HEK293 (cell line): ENCODE results near the gene TOM1L2.

Experiments used
- CTCF ChIA-PET: fragments of 350-600 bp; formaldehyde crosslinking; extraction: SDS; loops from one replicate; lab custom pipeline; 2021; ENCODE audit warnings: antibody characterized with exemption; lab: Yijun Ruan, JAX
- POLR2A ChIA-PET: fragments of 300-600 bp; formaldehyde crosslinking; extraction: SDS; loops from one replicate; lab custom pipeline; 2020; ENCODE audit warnings: antibody characterized with exemption, inconsistent platforms; lab: Yijun Ruan, JAX
- H3K27ac ChIP-seq: fragments of 200-500 bp; sonication (Bioruptor generic); 2 replicates; pipeline ENCODE4 v1.5.1; 2014; ENCODE audit warnings: low read depth, low read length, control low read depth, inconsistent platforms; ENCODE audit errors: extremely low read depth
- H3K36me3 ChIP-seq, 2 experiments: fragments of 200-500 bp in 1 of 2; sonication (Bioruptor generic) in 1 of 2; 1 replicate in 1 of 2; 2 replicates in 1 of 2; pipeline ENCODE4 v1.5.1; 2014 to 2017; ENCODE audit warnings: inconsistent platforms in 2 of 2, low read length in 2 of 2; ENCODE audit not compliant: control insufficient read depth in 2 of 2, insufficient read depth in 1 of 2
- H3K4me1 ChIP-seq: fragments of 200-500 bp; sonication (Bioruptor generic); 2 replicates; pipeline ENCODE4 v1.5.1; 2014; ENCODE audit warnings: mild to moderate bottlenecking, low read length, inconsistent platforms; ENCODE audit not compliant: control insufficient read depth, insufficient read depth
- H3K4me3 ChIP-seq: 2 replicates; pipeline ENCODE4 v1.5.1; 2011; ENCODE audit warnings: low read depth, mild to moderate bottlenecking, control low read depth, low read length, moderate library complexity
- H3K9me3 ChIP-seq: fragments of 200-500 bp; sonication (Bioruptor generic); 2 replicates; pipeline ENCODE4 v1.5.1; 2014; ENCODE audit warnings: low read depth, low read length, inconsistent platforms; ENCODE audit not compliant: control insufficient read depth, insufficient read depth
- GLIS1 ChIP-seq: fragments of 450-650 bp; formaldehyde crosslinking; IDR thresholded peaks from 2 replicates; pipeline ENCODE4 v1.5.1; 2016; ENCODE audit warnings: missing biosample characterization, missing genetic modification characterization
- OVOL3 ChIP-seq: fragments of 450-650 bp; formaldehyde crosslinking; IDR thresholded peaks from 2 replicates; pipeline ENCODE4 v1.5.1; 2016; ENCODE audit warnings: missing biosample characterization, missing genetic modification characterization
- SCRT1 ChIP-seq: fragments of 450-650 bp; formaldehyde crosslinking; IDR thresholded peaks from 2 replicates; pipeline ENCODE4 v1.5.1; 2016; ENCODE audit warnings: missing biosample characterization, missing genetic modification characterization, borderline replicate concordance
- TSHZ1 ChIP-seq: fragments of 450-650 bp; formaldehyde crosslinking; IDR thresholded peaks from 2 replicates; pipeline ENCODE4 v1.5.1; 2016; ENCODE audit warnings: missing biosample characterization, missing genetic modification characterization, borderline replicate concordance
- ZFP3 ChIP-seq: fragments of 450-650 bp; formaldehyde crosslinking; IDR thresholded peaks from 2 replicates; pipeline ENCODE4 v1.5.1; 2016; ENCODE audit warnings: low read depth, missing biosample characterization, missing genetic modification characterization
- ZNF114 ChIP-seq: fragments of 450-650 bp; formaldehyde crosslinking; IDR thresholded peaks from 2 replicates; pipeline ENCODE4 v1.5.0; 2017; ENCODE audit warnings: missing biosample characterization, missing genetic modification characterization
- ZNF140 ChIP-seq: fragments of 450-650 bp; formaldehyde crosslinking; IDR thresholded peaks from 2 replicates; pipeline ENCODE4 v1.5.1; 2016; ENCODE audit warnings: missing biosample characterization, missing genetic modification characterization
- ZNF292 ChIP-seq: fragments of 450-650 bp; formaldehyde crosslinking; IDR thresholded peaks from 2 replicates; pipeline ENCODE4 v1.5.1; 2016; ENCODE audit warnings: low read depth, missing biosample characterization, missing genetic modification characterization, borderline replicate concordance
- ZNF391 ChIP-seq: fragments of 450-650 bp; formaldehyde crosslinking; IDR thresholded peaks from 2 replicates; pipeline ENCODE4 v1.5.1; 2016; ENCODE audit warnings: low read depth, missing biosample characterization, missing genetic modification characterization, borderline replicate concordance
- ZNF48 ChIP-seq: fragments of 450-650 bp; formaldehyde crosslinking; IDR thresholded peaks from 2 replicates; pipeline ENCODE4 v1.5.1; 2016; ENCODE audit warnings: missing biosample characterization, missing genetic modification characterization
- ZNF529 ChIP-seq: fragments of 450-650 bp; formaldehyde crosslinking; IDR thresholded peaks from 2 replicates; pipeline ENCODE4 v1.5.1; 2017; ENCODE audit warnings: missing genetic modification characterization, missing biosample characterization; ENCODE audit not compliant: insufficient replicate concordance
- ZNF791 ChIP-seq: fragments of 450-650 bp; formaldehyde crosslinking; IDR thresholded peaks from 2 replicates; pipeline ENCODE4 v1.5.1; 2016; ENCODE audit warnings: missing biosample characterization, missing genetic modification characterization
- TF ChIP-seq, protein P1 (sequence below): fragments of 450-650 bp; formaldehyde crosslinking; IDR thresholded peaks from 2 replicates; pipeline ENCODE4 v1.5.1; 2016; ENCODE audit warnings: missing biosample characterization, missing genetic modification characterization
- TF ChIP-seq, protein P2 (sequence below): fragments of 450-650 bp; formaldehyde crosslinking; optimal IDR thresholded peaks from 2 replicates; pipeline ENCODE3; 2016; ENCODE audit warnings: missing biosample characterization, mild to moderate bottlenecking, missing genetic modification characterization

Gene TOM1L2

DNA sequence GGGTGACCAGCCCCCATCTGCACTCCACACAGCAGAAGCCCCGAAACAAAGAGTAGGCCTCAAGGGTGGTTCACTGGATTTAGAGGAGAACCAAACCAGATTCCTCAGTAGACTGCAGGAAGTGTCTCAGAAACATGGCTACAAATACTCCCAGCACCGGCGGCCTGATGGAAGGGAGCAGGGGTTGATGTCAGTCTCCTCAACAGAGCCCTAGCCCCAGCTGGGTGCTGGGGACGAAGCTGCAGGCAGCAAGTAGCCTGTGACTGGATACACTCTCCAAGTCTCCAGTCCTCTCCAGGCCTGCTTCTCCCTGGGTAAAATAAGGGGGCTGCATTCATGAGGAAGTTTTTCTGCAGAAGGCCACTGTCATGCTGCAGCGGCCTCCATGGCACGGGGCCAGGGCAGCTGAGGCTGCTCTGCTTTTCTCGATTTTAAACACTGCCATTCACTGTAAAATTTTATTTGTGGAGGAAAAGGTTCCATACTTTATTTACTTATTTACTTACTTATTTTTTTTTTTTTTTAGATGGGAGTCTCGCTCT, 98.7 kb downstream of the TOM1L2 start:
- TF ChIP-seq ZNF791 (tag by site-specific recombination) (no peak), SCRT1 (no peak), ZNF140 (tag by site-specific recombination) (no peak), ZNF529 (tag by site-specific recombination) (no peak), ZNF292 (no peak)
- TF ChIP-seq, protein P1, sequence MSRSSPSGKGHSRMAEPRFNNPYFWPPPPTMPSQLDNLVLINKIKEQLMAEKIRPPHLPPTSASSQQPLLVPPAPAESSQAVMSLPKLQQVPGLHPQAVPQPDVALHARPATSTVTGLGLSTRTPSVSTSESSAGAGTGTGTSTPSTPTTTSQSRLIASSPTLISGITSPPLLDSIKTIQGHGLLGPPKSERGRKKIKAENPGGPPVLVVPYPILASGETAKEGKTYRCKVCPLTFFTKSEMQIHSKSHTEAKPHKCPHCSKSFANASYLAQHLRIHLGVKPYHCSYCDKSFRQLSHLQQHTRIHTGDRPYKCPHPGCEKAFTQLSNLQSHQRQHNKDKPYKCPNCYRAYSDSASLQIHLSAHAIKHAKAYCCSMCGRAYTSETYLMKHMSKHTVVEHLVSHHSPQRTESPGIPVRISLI (tag by site-specific recombination): no peak
- TF ChIP-seq, all 188 proteins: peak for 0
- Histone ChIP-seq H3K4me3 (no peak overlapping the region), H3K27ac (no peak overlapping the region), H3K9me3 (no peaks in the 10 kb centered on the region), H3K4me1 (peaks cover 17% of the 10 kb centered on the region), H3K36me3 (peaks cover 3 to 22% of the 10 kb centered on the region in 2 experiments; a peak in 2 of 3 replicates)
- ChIA-PET POLR2A (interaction anchor here (0.7 kb wide), 1 partner anchor 79 kb away, joined by 5 read pairs; no protein-coding TSS in a partner anchor), CTCF (interaction anchor here (0.5 to 2.6 kb wide), 3 partner anchors 18 to 160 kb away, joined by 3 to 9 read pairs (median 3); no protein-coding TSS in a partner anchor)

- TF ChIP-seq ZFP3 (tag by site-specific recombination): peak; percentile 81
- TF ChIP-seq, protein P2, sequence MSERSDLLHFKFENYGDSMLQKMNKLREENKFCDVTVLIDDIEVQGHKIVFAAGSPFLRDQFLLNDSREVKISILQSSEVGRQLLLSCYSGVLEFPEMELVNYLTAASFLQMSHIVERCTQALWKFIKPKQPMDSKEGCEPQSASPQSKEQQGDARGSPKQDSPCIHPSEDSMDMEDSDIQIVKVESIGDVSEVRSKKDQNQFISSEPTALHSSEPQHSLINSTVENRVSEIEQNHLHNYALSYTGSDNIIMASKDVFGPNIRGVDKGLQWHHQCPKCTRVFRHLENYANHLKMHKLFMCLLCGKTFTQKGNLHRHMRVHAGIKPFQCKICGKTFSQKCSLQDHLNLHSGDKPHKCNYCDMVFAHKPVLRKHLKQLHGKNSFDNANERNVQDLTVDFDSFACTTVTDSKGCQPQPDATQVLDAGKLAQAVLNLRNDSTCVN (tag by site-specific recombination): no peak
- TF ChIP-seq ZNF114 (tag by site-specific recombination): no peak
- Histone ChIP-seq H3K4me3 (no peak overlapping the region), H3K4me1 (peaks cover 11% of the 10 kb centered on the region), H3K9me3 (no peaks in the 10 kb centered on the region), H3K27ac (no peak overlapping the region), H3K36me3 (peaks cover 3 to 26% of the 10 kb centered on the region in 2 experiments; a peak in 2 of 3 replicates)
- POLR2A ChIA-PET: no interaction called here
- CTCF ChIA-PET: interaction anchor here (0.5 to 2.6 kb wide), 3 partner anchors 9 to 161 kb away, joined by 3 to 9 read pairs (median 4); no protein-coding TSS in a partner anchor
Measured at GRCh38 chr17:17872547-17873345, 99.5 kb downstream of the TOM1L2 start.

GRCh38 chr17:17871913-17872312, 100.3 kb downstream of the TOM1L2 start:
- no peak overlapping the region for H3K4me3 ChIP-seq
- peaks cover 3 to 33% of the 10 kb centered on the region in 2 experiments; a peak in 2 of 3 replicates for H3K36me3 ChIP-seq
- no peaks in the 10 kb centered on the region for H3K9me3 ChIP-seq
- H3K27ac ChIP-seq: no peak overlapping the region
- POLR2A ChIA-PET: no interaction called here
- H3K4me1 ChIP-seq: peaks cover 2% of the 10 kb centered on the region
- CTCF ChIA-PET: interaction anchor here (0.9 to 2.1 kb wide), 4 partner anchors 10 to 158 kb away, joined by 3 to 7 read pairs (median 5); no protein-coding TSS in a partner anchor
- TF ChIP-seq GLIS1 (tag by site-specific recombination): no peak
- no peak for TF ChIP-seq TSHZ1 (tag by site-specific recombination)
- TF ChIP-seq ZNF391: no peak
- TF ChIP-seq ZNF48 (tag by site-specific recombination): no peak
- TF ChIP-seq OVOL3 (tag by site-specific recombination): no peak
